ENCODE data around the gene ARHGEF4.

ARHGEF4 gene

DNA sequence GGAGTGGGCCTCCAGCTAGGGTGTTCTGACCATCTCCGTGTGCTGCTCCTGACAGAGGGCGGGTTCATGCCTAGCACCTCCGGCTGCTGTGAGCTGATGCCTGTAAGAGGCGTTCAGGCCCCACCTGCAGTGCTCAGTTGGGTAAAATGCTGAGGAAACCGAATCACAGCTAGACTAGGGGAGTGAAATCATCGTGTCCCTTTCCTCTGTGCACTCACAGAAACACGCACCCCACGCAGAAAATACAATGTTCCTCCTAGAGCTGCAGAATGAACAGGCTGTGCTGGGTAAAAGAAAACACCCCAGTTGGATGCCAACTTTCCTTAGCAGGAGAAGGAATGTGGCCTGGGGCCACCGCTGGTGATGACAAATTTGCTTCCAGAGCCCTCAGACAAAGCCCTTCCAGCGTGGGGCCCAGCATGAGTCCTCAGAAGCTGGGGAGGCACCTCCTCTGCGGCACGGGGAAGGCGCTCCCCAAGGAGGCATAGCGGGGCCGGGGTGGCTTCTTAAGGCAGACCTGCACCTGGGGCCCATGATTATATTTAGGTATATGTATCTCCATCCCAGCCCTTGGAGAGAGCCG is 16.3 kb upstream of the ARHGEF4 start:
- no peak for DNase-seq

DNA sequence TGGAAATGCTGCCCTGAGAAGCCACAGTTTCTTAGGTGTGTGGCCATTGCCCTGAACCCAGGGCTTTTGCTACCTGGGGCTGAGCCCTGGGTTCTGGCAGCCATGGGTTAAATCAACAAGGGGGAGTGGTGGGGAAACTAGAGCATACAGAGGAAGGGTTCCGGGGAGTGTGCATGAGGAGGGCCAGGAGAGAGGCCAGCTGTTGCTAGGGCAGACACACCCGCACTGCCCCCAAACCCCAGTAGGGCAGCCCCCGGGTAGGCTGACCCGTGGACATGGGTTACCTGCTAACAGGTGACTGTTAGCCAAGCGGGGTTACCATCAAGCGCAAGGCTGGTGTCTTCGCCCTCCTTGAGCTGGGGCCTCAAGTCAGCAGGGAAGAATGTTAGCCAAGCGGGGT is 14.8 kb upstream of the ARHGEF4 start:
- no peak for DNase-seq

DNA sequence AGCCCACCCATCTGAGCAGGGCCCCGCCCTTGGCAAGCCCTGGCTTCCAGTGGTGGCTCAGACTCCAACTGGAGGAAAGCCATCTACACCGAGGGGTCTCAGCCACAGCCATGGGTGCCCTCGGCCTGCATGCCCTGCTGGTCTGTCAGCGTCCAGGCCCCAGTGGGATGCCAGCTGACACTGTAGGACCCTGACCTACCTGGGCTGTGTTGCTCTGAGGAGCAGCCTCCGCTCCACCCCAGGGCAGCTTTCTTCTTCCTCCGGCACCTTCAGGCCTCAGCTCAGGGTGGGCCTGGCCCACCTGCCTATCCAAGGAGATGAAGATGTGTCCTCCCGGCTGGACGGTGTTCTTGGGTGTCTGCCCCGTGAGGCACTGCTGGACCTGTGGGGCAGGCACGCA is 13.9 kb upstream of the ARHGEF4 start:
- no peak for DNase-seq

DNA sequence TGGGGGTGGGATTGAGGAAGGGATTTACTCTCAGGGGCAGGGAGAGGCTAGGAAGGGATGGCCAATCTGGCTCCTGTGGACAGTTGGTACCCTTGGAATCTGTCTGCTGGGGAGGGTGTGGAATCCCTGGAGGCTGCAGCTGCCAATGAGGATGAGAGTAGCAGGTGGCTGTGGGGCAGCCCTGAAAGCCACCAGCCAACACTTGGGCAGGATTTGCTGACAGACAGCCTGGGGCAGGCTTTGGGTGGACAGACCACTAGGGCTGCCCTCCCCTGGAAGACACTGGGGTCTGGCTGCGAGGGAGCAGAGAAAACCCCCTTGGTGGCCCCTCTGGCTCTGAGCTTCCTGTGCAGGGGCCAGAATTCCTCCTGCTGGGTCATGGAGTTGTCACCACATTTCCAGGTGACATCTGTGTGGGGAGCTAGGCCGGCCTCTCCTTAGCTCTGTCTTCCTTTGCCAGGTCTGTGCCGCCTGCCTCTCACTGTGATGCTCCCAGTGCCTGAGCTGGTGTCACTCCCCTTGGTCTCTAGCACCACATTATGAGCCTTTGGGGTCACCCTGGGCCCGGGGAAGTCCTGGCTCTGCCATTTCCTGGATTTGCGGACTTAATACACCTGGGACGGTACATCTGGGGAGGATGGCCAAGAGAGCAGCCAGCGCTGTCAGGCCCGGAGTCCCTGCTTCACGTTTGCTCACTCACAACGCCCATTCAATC is 13.4 kb upstream of the ARHGEF4 start:
- no peak for DNase-seq

DNA sequence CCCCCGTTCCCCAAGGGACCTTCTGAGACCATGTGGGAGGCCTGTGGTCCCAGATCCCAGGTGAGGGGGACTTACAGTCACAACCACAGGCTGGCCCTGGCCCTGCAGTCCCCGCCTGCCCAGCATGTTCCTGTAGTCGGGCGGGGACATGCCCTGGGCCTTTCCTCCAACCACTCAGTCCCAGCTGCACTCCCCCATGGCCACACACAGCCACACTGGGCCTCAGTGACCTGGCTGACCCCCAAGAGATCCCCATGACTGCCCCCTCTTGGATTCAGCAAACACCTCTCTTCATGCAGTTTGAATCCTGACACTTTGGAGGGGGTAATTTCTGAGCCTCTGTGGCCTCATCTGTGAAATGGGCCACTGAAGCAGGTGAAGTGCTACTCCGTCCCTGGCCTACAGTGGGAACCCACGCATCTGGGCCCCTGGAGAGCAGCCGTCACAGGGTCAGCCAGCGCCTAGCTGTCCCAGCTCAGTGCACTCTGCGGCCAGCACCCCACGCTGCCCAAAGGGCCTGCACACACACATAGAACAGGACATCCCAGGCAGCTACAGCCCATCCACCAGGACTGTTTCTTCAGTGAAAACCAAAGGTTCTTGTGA is 12.7 kb upstream of the ARHGEF4 start:
- DNase-seq: no peak

DNA sequence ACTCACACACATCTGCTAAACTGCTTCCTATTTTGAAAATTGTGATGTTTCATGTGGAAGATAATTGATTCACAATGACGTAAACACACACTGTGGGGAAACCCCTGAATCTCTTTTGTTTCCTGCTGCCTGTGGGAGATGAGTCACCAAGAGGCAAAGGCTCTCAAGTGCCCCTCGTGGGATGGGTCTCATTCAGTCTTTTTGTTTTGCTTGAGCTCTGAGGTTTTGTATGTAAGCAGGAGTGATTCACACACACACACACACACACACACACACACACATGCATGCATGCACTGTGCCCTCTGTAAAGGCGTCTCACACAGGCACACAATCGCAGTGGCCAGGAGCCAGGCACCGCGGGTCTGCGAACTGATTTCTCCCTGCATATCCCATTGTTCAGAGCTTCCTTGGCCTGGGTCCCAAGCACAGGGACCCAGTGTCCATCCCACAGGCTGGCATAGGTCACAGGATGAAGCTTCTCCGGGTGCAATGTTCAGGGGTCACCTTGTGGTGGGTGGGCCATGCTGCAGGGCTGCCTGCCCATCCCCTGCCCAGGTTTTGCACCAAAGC is 12.1 kb upstream of the ARHGEF4 start:
- DNase-seq: no peak

DNA sequence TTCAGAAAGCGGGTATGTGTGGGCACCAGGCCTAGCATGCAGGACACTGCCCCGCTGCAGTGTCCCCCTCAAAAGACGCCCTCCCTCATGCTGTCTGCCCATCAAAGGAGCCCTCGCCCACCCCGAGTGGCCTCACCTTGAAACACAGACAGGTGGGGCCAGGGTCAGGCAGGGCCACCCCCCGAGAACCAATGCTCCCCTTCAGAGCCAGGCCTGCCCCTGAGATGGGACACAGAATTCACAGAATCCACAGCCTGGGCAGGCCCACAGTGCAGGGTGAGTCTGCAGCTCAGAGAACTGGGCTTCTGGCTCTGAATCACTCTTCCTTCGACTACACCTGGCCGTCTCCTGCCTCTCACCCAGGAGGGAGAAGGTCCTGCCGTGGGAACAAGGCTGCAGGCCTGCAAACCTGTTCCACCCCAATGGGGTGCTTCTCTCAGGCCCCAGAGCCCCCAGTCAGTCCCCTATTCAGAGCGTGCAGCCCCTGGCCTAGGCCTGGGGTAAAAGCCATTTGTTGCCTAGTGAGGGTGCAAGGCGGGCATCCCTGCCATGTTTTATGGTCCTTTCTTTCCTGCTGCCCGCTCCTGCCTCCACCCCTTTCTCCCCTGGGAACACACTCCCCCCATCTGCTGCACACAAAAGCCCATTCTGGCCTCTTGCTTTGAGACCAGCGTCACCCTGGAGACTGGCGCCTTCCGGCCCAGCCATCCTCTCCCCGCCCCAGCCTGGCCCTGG is 11.3 kb upstream of the ARHGEF4 start:
- DNase-seq: no peak

DNA sequence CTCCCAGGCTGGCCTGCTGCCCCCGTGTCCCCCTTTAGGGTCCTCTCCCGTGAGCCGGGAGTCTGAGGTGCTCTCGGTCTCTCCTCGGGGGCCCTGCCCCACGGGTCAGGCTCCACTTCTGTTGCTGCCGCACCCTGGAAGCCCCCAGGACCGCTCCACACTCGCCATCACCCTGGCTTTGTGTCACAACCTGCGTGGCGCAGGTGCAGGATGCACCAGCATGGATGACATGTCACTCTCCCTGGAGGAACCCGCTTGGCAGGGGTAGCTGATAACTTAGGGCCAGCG is 10.8 kb upstream of the ARHGEF4 start:
- no peak for DNase-seq

DNA sequence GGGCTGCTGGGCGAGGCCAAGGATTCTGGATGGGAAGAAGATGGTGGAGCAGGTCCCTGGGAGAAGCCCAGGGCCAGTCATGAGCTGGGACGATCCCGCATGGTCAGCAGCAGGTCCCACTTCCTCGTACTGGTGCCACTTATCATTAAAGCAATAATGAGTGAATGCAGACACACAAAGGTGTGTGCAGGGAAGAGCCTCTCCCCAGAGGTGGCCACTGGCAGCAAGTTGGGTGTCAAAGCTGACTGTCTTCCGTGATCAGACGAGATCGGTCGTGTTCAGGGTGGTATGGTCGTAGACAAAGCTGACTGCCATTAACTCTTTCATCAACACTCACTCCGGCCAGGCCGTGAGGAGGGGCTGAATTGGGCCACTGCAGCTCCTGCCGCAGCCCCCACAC is 10.3 kb upstream of the ARHGEF4 start:
- DNase-seq: no peak

DNA sequence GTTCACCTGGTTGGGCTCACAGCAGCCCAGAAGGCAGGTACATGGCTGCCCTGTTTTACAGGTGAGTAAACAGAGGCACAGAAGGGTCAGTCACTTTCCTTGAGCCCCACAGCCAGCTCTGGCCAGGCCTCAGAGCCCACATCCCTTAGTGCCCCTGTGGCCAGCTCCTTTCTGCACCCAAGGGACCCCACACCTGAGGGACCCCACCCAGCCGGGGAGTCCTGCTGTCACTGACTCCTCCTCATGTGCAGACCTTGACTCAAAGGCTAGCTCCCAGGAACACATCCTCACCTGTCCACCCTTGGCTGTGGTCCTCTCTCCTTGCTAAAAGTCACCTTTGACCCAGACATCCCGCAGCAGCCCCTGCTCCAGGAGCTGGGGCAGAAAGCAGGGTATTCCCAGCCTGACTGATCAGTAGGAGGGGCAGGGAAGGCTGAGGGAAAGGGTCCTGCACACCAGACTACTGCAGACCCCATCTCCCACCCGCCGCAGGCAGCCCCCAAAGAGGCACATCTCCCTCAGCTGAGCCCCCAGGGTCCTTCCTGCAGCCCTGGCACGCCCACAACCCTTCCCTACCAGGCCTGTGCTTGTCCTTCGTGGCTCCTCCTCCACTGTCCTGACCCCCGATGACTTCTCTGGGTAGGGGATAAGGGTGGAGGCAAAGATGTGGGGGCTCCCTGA is 9.8 kb upstream of the ARHGEF4 start:
- no peak for DNase-seq

DNA sequence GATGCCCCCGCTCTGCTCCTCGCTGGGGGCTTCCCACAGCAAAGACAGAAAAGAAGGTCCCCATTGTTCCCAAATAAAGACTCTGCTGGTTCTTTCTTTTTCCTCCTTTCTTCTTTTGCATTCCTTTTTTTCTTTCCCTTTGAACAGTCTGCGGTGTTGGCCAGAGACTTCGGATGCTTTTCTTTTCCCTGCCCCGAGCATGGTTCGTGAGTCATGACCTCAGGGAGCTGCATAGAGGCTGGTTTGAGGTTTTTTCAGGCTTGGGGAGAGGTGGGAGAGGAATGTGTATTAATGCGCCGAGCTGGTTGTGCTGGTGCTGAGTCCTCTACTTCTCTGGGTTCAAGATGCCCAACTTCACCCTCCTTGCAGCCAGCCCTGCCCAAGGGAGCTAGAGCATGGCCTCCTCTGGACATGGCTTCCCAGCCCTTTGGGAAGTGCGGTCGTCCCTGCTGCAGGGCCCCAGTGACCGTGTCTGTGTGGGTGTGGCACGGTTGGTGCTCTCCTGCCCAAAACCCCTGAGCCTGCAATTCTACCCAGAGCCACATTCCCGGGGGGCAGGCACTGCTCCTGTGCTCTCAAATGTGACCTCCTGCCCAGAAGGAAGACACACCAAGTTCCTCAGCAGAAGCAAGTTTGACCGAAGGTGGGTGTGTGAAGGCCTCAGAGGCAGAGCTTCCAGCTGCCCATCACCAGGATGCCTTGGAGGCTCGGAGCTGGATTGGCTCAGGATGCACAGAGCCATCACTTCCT is 9.0 kb upstream of the ARHGEF4 start:
- no peak for DNase-seq

DNA sequence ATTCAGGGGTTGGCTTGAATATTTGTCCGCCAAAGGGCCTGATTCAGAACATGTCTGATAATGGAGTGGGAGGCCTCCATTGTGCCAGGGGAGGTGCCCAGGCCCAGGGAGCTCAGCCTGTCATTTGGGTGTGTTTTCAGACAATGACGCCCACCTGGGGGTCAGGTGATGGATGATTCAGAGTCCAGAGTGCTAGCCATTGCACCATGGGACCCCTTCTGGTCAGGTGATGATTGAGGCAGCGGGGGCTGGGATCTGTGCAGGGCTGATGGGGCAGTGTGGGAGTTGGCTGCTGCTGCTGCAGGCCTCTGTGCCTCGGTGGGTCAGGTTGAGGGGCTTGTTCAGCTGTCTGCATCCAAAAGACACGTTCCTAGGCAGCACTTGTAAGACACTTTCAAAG is 8.3 kb upstream of the ARHGEF4 start:
- no peak for DNase-seq

DNA sequence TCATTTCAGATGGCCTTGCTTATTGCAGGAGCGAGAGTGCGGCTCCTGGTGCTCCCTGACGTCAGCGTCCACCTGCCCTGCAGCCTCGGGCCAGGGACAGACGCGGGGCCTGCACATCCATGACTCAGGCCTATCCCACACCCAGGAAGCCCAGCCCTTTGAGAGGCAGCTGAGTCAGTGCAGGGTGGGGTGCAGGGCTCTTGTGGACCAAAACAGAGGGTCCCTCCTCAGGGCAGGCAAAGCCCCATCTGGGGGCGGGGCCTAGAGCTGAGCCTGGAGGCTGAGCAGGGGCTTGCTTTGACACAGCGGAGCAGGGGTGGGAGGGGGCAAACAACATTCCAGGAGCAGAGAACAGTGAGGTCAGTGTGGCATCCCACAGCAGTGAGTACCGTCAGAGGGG is 7.7 kb upstream of the ARHGEF4 start:
- no peak for DNase-seq

DNA sequence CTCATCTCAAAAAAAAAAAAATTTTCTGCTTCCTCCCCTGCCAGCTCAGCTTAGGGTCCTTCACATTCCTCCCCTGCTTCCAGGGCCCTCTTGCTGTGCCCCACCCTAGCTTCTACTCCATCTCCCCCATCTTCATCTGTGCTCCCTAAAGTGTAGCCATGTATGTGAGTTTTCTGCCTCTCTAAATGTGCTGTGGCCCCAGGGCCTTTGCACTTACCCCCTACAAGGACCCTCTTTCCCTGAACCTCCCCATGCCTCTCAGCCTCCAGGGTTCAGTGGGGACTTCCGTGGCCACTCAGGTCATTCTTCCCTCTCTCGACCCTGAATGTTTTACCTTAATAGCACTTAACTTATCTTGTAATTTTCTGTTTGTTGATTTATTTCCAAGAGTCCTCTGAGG is 6.2 kb upstream of the ARHGEF4 start:
- no peak for DNase-seq

DNA sequence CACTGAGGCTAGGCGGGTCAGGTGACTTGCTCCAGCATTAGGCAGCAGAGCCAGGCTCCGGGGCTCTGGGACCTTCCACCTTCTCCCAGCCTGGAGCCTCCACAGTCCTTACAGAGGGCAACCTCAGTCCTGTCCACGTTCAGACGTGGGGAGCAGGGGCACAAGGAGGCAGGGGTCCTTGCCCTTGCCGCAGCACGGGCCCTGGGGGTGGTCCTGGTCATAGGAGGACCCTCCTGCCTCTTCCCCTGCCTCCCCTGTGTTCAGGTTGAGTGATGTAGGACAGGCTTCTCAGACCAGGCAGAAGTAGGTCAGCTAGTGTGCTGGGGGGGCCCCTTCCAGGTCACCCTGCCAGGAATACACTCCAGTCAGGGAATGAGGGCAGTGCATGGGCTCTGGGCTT is 5.4 kb upstream of the ARHGEF4 start:
- no peak for DNase-seq

DNA sequence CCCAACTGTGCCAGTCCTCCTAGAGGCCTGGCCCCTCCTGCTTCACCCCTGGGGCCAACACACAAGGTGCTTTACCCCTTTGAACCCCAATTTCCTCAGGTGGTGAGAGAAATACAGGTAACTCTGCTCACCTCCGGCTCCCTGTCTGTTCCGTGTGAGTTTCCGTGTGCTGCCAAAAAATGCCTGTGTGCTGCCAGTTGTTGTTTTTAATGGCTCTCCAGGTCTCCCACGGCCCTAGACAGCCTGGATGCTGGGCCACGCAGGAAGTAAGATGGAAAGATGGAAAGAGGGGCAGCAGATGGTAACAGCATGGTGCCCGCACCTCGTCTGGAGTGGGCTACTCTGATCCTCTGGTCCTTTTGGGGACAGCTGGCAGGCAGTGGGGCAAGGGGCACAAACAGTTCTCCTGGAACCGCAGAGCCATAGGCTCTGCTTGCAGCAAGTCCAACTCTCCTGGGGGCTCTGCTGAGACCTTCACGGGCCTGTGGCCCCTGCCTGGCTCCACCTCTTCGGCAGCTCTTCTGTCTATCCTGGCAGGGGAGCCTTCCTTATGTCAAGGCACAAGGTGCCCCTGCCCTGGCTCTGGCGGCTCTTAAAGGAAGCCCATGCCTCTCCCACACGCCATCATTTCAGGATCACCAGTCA is 4.3 kb upstream of the ARHGEF4 start:
- DNase-seq: no peak

DNA sequence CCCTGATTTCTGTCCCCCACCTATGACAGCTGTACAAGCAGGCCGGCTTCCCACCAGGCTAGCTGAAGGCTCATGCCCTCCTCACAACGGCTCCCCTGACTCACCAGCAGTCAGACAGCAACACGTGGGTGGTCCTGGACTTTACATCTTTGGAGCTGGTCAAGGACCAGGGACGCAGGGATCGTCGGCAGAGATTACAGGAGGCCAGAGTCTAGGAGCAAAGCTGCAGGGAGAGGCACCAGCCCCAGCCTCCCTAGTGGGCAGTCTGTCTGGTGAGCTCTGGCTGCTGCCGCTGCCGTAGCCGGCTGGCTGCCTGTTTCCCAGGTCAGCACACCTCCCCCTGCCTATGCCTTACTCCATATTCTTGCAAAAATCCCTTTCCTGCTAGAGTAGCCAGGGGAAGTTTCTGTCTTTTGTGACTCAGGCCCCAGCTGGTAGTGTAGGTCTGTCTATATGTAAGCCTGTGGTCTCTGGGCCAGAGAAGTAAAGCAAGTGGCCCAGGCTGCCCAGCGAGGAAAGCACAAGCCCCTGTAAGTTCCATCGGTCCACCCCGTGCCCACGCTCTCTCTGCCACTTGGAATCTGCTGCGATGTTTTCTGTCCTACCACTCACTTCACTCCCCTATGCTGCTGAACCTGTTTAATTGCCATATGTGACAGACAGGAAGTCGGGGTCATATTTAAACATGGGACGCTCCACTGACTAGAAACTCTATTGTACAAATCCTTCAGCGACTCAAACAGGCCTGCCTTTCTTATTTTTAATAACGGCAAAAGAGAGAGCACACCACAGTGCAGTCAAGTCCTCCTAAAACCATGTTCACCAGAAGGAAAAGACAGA is 2.4 kb upstream of the ARHGEF4 start:
- DNase-seq: no peak

DNA sequence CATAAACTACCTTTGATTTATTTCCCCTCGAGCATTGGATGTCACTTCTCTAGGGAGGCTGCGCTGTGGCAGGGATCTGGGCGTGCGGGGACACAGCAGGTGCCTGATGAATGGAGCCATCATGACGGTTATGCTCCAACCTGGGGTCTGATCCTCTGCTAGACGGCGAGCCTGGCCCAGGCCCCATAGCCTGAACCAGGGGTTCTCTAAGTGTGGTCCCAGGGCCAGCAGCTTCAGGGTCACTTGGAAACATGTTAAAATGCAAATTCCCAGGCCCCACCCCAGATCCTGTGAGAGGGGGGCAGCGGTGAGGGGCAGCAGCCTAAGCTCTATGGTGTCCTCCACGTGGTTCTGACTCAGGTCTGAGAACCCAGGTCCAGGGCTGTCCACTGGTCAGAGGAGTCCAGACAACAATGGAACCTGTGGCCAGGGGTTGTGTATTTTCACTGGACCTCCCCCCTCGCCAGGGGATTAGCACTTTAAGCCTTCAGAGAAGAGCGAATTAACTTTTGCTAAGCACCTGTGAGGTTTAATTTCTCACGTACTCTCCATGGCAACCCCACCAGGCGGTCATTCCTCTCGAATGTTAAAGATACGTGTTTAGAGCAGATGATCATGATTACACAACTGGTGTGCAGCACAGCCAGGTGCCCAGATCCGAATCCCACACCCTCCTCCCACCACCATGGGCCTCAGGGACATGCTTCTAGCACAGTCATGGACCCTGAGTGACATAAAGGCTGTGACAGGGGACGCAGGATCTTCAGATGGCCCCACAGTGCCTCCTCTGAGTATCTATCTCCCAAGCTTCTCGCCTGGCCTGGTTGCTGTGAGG is 1.6 kb upstream of the ARHGEF4 start:
- DNase-seq: no peak

DNA sequence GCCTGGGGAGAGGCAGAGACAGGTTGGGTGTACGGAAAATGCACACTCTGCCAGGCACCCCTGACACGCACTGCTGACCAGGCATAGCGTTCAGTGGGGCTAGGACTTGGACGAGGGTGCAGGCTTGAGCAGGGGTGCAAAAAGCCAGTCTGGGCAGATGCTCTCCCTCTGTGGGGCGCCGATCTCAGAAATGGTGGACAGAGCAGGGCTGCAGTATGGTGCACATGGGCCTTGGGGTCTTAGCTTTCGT is 1.0 kb upstream of the ARHGEF4 start:
- no peak for DNase-seq

DNA sequence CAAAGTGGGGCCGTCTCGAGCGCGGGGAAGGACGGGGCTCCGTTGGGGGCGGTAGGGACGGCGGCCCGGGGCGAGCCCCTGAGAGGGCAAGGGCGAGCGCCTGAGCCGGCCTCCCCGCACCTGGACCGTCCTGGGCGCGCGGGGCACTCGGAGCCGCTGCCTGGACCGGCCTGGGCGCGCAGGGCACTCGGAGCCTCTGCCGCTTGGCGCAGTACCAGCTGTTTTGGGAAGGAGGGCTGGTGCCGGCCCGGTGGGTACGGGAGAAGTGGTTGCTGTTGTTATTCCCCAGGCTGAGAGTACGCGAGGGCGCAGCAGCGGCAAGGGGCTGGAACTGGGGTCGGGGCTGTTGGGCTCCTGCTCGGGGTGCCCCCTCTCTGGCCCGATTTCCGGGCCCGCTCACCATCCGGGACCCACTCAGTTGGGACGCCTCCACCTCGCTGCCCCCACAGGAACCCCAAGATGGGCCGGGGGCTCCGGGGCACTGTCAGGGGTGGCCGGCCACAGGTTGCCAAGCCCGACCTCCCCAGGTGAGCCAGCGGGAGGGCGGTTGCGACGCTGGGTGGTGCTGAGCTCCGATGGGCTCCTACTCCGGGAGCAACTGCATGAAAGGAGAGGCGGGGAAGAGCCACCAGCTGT is 579 bp downstream of the ARHGEF4 start:
- DNase-seq: no peak
